ENCODE data around the gene IPCEF1.

The IPCEF1 gene

GRCh38 chr6:154373971-154374370 lies 17.4 kb upstream of the IPCEF1 start:
- DNase-seq (ENCODE audit: low spot score) = no peak
- no peak for TF ChIP-seq CTCF (IDR thresholded peaks at IDR 0.05; ENCODE audit: extremely low read depth, missing control alignments)

- no peak for TF ChIP-seq CTCF (IDR thresholded peaks at IDR 0.05; ENCODE audit: extremely low read depth, missing control alignments)
- no peak for DNase-seq (ENCODE audit: low spot score)
Measured at GRCh38 chr6:154371281-154371680, 14.7 kb upstream of the IPCEF1 start.

DNA sequence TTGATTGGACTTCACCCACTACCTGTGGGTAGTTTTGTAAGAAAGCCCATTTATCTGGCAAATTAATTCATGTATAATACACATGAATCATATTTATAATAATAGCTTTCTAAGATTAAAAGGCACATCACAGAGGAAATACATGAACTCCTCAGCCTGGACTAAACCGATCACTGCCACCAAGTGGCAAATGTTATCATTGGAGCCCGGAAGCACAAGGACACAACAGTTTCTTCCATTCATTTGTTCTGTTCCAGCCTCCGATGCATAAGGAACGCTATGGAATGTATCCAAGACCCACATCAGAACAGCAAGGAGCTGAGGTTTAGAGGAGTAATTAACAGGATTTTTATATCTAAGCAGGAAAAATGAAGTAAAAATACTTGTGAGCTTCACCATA lies 13.9 kb upstream of the IPCEF1 start:
- TF ChIP-seq CTCF (IDR thresholded peaks at IDR 0.05; ENCODE audit: extremely low read depth, missing control alignments) = no peak
- peak; percentile 38 for DNase-seq (ENCODE audit: low spot score)

DNA sequence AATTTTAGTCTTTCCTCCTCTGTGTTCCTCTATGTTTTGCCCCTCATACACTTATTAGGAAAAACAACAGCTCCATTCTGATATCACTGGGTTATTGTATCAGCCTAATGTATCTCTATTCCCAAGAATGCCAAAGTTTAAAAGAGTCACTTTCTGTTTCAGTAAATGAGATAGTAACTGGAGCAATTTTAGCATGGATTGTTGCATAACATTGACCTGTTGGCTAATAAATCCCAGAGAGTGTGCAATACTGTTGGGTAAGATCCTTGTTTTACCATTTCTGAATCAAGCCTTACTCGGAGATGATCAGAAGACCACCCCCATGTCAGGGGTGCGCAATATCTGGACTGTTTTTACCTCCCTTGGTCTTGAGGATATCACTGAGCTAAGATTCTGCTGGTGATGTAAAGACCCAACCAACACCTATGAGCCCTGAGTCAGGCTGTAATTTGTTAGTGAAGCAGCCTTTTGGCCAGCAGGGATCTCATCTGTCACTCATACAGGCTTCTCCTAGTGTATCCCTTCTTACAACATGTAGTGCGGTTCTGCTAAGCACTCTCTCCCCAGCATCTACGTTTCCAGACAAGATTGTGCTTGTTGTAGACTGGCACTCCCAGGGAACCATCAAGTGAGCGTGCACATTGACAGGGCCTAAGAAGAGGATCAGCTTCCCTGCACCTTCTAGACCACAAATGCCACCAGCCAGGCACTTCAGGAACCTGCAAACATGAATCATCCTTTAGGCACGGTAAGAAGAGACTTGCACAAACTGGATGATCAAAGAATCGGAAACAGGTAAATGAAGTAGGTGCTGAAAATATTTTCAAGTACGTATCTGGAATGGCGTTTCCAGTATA lies 11.5 kb upstream of the IPCEF1 start:
- TF ChIP-seq CTCF (IDR thresholded peaks at IDR 0.05; ENCODE audit: extremely low read depth, missing control alignments) = no peak
- no peak for DNase-seq (ENCODE audit: low spot score)

DNA sequence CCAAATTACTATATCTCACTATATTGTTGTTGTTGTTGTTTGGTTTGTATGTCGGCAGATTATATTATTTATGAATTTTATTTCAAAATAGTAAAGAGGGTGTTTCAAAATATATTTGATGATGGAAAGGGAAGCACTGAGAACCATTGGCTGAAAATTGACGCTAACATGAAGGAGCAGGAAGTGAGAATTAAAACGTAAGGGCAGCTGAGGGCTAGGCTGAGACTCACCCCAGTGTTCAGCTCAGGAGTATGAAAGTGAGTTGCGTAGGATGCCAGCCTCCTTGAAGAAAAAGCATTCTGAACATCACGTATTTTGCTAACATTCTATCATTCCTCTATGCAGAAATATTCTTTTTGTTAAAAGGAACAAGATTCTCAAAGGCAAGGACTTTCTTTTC lies 10.7 kb upstream of the IPCEF1 start:
- no peak for DNase-seq (ENCODE audit: low spot score)
- TF ChIP-seq CTCF (IDR thresholded peaks at IDR 0.05; ENCODE audit: extremely low read depth, missing control alignments) = no peak

DNA sequence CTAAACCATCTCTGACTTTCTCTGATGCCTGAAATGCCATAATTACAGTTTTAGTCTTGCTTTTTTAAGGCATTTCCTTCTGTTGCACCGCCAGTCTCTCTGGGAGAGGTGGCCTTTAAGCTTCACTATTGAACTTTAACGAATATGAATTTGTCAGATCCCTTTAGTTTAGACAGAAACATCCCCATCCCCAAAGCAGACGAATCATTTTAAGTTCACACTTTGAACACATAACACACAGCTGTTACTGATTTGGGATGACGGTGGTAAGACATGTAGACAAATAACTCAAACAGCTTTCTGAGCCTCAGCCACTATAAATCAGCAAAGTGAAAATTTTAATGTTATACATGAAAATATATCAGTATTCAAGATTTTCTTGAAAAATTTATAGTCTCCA lies 7.2 kb upstream of the IPCEF1 start:
- no peak for DNase-seq (ENCODE audit: low spot score)
- TF ChIP-seq CTCF (IDR thresholded peaks at IDR 0.05; ENCODE audit: extremely low read depth, missing control alignments) = no peak

DNA sequence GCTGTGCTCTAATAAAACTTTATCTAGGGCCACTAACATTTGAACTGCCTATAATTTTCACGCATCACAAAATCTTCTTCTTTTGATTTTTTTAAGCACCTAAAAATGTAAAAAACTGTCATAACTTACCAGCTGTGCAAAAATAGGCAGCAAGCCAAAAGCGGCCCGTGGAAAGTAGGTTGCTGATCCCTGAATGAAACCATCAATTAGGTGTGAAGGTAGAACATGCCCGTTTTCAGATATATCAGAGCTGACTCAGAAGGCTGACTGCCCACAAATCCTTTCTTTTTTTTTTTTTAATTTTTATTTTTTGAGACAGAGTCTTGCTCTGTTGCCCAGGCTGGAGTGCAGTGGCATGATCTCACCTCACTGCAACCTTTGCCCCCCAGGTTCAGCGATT lies 4.9 kb upstream of the IPCEF1 start:
- no peak for TF ChIP-seq CTCF (IDR thresholded peaks at IDR 0.05; ENCODE audit: extremely low read depth, missing control alignments)
- DNase-seq (ENCODE audit: low spot score) = no peak

Measured in GM20000 (cell line).